OCI-LY7 (cell line): ENCODE data around the gene ZNF277. TPM values are rescaled to one million over a fixed set of nuclear protein-coding genes. Genes with fewer than 3 reads are reported as not detected.
"Not testable (repeated sequence)": the region's sequence is repeated elsewhere in the genome, so short reads cannot be mapped to it uniquely, and the experiment has no call there.

Experiments
- BruUV-seq: library from RNA; stranded (reverse); fragments of 400-500 nt; replicated peaks from 2 replicates; lab custom pipeline; 2021; lab: Mats Ljungman, UMichigan
- CTCF ChIA-PET: fragments of 300-600 bp; sonication (Branson Sonifier 250); formaldehyde crosslinking; loops from one replicate; lab custom pipeline; 2022; ENCODE audit warnings: antibody characterized with exemption; ENCODE audit not compliant: unreplicated experiment; lab: Charles Lee
- POLR2A ChIA-PET: fragments of 300-600 bp; sonication (Branson Sonifier 250); formaldehyde crosslinking; loops from one replicate; lab custom pipeline; 2022; ENCODE audit warnings: antibody characterized with exemption; lab: Charles Lee
- DNase-seq: peaks from one replicate; pipeline ENCODE4 v3.0.0-alpha.2; 2015; ENCODE audit warnings: low spot score
- H2AFZ ChIP-seq: fragments of 200-600 bp; sonication (generic), shearing (Covaris generic); 2 replicates; pipeline ENCODE4 v1.6.1; 2014; ENCODE audit warnings: mild to moderate bottlenecking, antibody characterized with exemption, low read length, moderate library complexity
- H3K27ac ChIP-seq: fragments of 200-600 bp; sonication (generic); 2 replicates; pipeline ENCODE4 v1.5.1; 2014; ENCODE audit warnings: mixed run types, low read depth, mild to moderate bottlenecking, moderate library complexity, low read length, inconsistent platforms; ENCODE audit not compliant: poor library complexity, severe bottlenecking
- H3K36me3 ChIP-seq: fragments of 200-600 bp; sonication (generic); 2 replicates; pipeline ENCODE4 v1.6.1; 2014; ENCODE audit warnings: mild to moderate bottlenecking, antibody characterized with exemption, low read length, moderate library complexity, mixed read lengths; ENCODE audit not compliant: insufficient read depth
- H3K4me1 ChIP-seq: fragments of 200-600 bp; sonication (generic); 2 replicates; pipeline ENCODE4 v1.5.1; 2014; ENCODE audit warnings: mild to moderate bottlenecking, low read length; ENCODE audit not compliant: insufficient read depth, poor library complexity, severe bottlenecking
- H3K4me2 ChIP-seq: fragments of 200-600 bp; sonication (generic); 2 replicates; pipeline ENCODE4 v1.6.1; 2014; ENCODE audit warnings: mild to moderate bottlenecking, low read length
- H3K4me3 ChIP-seq: fragments of 200-600 bp; sonication (generic); 2 replicates; pipeline ENCODE4 v1.5.1; 2014; ENCODE audit warnings: mild to moderate bottlenecking, low read depth, low read length; ENCODE audit not compliant: poor library complexity, severe bottlenecking
- H3K79me2 ChIP-seq: fragments of 200-600 bp; sonication (generic); 2 replicates; pipeline ENCODE4 v1.6.1; 2016; ENCODE audit warnings: low read depth, mild to moderate bottlenecking, low read length, moderate library complexity, mixed read lengths; ENCODE audit not compliant: insufficient read depth
- H3K9me2 ChIP-seq: fragments of 200-600 bp; sonication (generic); 2 replicates; pipeline ENCODE4 v1.6.1; 2016; ENCODE audit warnings: mild to moderate bottlenecking, low read length, mixed read lengths; ENCODE audit not compliant: insufficient read depth
- H3K9me3 ChIP-seq: fragments of 200-600 bp; sonication (generic); 2 replicates; pipeline ENCODE4 v1.6.1; 2014; ENCODE audit warnings: mild to moderate bottlenecking, mixed run types, low read length, mixed read lengths
- H4K20me1 ChIP-seq: fragments of 200-600 bp; sonication (generic); 2 replicates; pipeline ENCODE4 v1.6.1; 2014; ENCODE audit warnings: mild to moderate bottlenecking, antibody characterized with exemption, low read length, moderate library complexity, mixed read lengths; ENCODE audit not compliant: insufficient read depth
- CTCF ChIP-seq: fragments of 200-600 bp; sonication (generic); conservative IDR thresholded peaks from 2 replicates; pipeline ENCODE4 v1.5.1; 2014; ENCODE audit warnings: mild to moderate bottlenecking, antibody characterized with exemption, low read length, moderate library complexity, mixed read lengths
- EZH2phosphoT487 ChIP-seq: fragments of 200-600 bp; sonication (generic); IDR thresholded peaks from 2 replicates; pipeline ENCODE4 v1.6.1; 2018; ENCODE audit warnings: low read depth, borderline replicate concordance, mild to moderate bottlenecking, mixed run types, antibody characterized with exemption, low read length, moderate library complexity, mixed read lengths
- intact Hi-C: fragments of 100-400 bp; cut with micrococcal nuclease; formaldehyde crosslinking; loops from one replicate; pipeline ENCODE4 v1.10.0; 2022; ENCODE audit not compliant: unreplicated experiment
- total RNA-seq, 2 experiments: library from RNA; depleted of rRNA in 1 of 2; stranded (reverse); fragments of >200 nt in 1 of 2; shearing (Covaris generic) in 1 of 2; gene quantifications; 2 replicates each; pipeline ENCODE4 v1.2.3, GENCODE V29; 2014 to 2022

ZNF277 gene
- total RNA-seq, 2 experiments from 2014 or later: 18.1 to 20.5 TPM

- no peak overlapping the region for H3K27ac ChIP-seq
- no TSS peak for BruUV-seq
- DNase-seq: no peak
- no peak overlapping the region for H3K4me2 ChIP-seq
- TF ChIP-seq CTCF: no peak
- no peak for TF ChIP-seq EZH2phosphoT487
- ChIA-PET CTCF (no interaction called here), POLR2A (no interaction called here)
- 0 out of 2 replicates have a peak, but pooled peaks cover 7% of the 10 kb centered on the region for H3K9me3 ChIP-seq
- no peak overlapping the region for H2AFZ ChIP-seq
- H3K36me3 ChIP-seq: no peaks in the 10 kb centered on the region
- no peaks in the 10 kb centered on the region for H3K79me2 ChIP-seq
- H4K20me1 ChIP-seq: no peaks in the 10 kb centered on the region
- intact Hi-C loops: no loop called here
- no peak overlapping the region for H3K4me3 ChIP-seq
- no peaks in the 10 kb centered on the region for H3K9me2 ChIP-seq
- H3K4me1 ChIP-seq: no peaks in the 10 kb centered on the region
Measured at GRCh38 chr7:112308974-112309373, 102.5 kb downstream of the ZNF277 start.

- H3K79me2 ChIP-seq, CTCF ChIA-PET, H3K4me1 ChIP-seq, H3K27ac ChIP-seq, POLR2A ChIA-PET, H3K4me3 ChIP-seq, H3K36me3 ChIP-seq, H4K20me1 ChIP-seq, H3K9me3 ChIP-seq, H3K9me2 ChIP-seq, H3K4me2 ChIP-seq, DNase-seq, H2AFZ ChIP-seq, BruUV-seq, intact Hi-C loops: not testable (repeated sequence)
Measured at GRCh38 chr7:112316803-112317202, 110.3 kb downstream of the ZNF277 start.

- intact Hi-C loops: no loop called here
- DNase-seq: no peak
- H3K4me3 ChIP-seq: no peak overlapping the region
- H3K9me2 ChIP-seq: no peaks in the 10 kb centered on the region
- POLR2A ChIA-PET: no interaction called here
- BruUV-seq: no TSS peak
- H3K79me2 ChIP-seq: no peaks in the 10 kb centered on the region
- H3K9me3 ChIP-seq: no peaks in the 10 kb centered on the region
- TF ChIP-seq EZH2phosphoT487 (no peak), CTCF (no peak)
- no peaks in the 10 kb centered on the region for H3K36me3 ChIP-seq
- H4K20me1 ChIP-seq: no peaks in the 10 kb centered on the region
- no peak overlapping the region for H3K27ac ChIP-seq
- H3K4me2 ChIP-seq: no peak overlapping the region
- H3K4me1 ChIP-seq: no peaks in the 10 kb centered on the region
- CTCF ChIA-PET: no interaction called here
- no peak overlapping the region for H2AFZ ChIP-seq
Measured at GRCh38 chr7:112322070-112322469, 115.6 kb downstream of the ZNF277 start.
